Measurements from ENCODE around the gene GALNS. TPM values are rescaled to one million over a fixed set of nuclear protein-coding genes. Genes with fewer than 3 reads are reported as not detected.

The GALNS gene
- total RNA-seq, 8 experiments from 2014 or later = 4.9 to 45.6 (median 17.4) TPM

DNA sequence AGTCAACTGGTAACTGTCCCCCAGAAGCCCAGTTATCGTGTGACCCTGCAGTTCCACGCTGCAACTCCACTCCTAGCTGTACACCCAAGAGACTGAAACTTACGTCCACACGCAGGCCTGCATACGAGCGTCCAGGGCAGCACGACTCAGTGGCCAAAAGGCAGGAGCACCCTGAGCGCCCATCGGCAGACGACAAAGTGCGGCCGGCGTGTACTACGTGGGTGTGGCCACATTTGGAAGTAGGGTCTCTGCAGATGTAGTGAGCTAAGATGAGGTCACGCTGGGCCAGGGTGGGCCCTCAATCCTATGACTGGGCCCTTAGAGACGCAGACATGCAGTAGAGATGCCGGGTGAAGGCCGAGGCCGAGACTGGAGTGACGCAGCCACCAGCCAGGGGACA, 13.5 kb downstream of the GALNS start:
- Histone ChIP-seq H3K4me3 (no peak overlapping the region), H3K4me1 (replicated peaks in 1 of 2) (peaks cover 0 to 6% of the 10 kb centered on the region in 2 donors), H3K27ac (no peak overlapping the region)
- in situ Hi-C loops (cut with MboI; ENCODE audit: low pct_unique_long_range_greater_than_20kb in 2 of 9, low sequenced_read_pairs in 9 of 9, unreplicated experiment in 9 of 9) = no loop called here
- 73 to 100% (median 100%) methylated on average over 1 to 6 of the region's 20 CpGs; no CpG with 5 or more reads in 5 of the 10 experiments for WGBS, 10 experiments
- ATAC-seq (replicated peaks in 6 of 8) = no peak

DNA sequence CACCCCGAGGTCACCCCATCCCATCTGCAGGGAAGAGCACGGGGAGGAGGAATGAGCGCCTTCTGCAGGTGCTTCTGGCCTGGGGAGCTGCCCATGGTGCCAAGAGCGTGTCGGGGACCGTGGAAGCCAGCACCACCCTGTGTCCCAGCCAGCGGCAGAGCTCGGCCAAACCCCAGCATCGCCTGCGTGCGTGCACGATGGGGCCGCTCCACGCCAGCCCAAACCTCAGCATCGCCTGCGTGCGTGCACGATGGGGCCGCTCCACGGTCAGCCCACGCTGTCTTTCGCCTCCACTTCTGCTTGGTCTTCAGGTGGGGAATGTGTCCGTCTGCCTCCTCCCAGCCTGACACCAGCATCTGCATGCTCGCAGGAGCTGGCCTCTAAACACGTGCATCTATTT, 13.9 kb downstream of the GALNS start:
- peaks cover 0 to 6% of the 10 kb centered on the region in 2 donors for H3K4me1 ChIP-seq (replicated peaks in 1 of 2)
- H3K27ac ChIP-seq = no peak overlapping the region
- no peak for ATAC-seq (replicated peaks in 6 of 8)
- 80 to 100% (median 95%) methylated on average over 1 to 6 of the region's 25 CpGs; no CpG with 5 or more reads in 4 of the 10 experiments for WGBS, 10 experiments
- H3K4me3 ChIP-seq = no peak overlapping the region
- in situ Hi-C loops (cut with MboI; ENCODE audit: low pct_unique_long_range_greater_than_20kb in 2 of 9, low sequenced_read_pairs in 9 of 9, unreplicated experiment in 9 of 9) = no loop called here

DNA sequence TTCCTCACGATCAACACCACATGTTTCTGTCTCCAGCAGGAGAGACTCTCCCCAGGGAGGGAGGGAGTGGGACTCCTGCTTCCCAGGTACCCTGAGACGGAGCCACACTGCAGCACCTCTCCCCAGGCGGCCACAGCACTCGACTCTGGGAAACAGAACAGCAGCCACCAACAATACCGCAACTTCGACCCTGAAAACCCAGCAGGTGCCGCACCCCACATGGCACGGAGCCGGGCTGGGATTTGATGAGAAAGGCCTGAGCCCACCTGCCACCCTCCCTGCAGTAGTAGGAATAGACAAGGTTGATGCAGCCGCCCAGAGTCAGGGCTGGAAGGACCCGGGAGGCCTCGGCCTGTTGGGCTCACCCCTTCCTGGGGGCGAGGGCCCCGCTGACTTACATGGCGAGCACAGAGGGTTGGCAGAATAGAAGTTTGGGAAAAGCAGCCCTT, 14.4 kb downstream of the GALNS start:
- Histone ChIP-seq H3K4me3 (no peak overlapping the region), H3K27ac (no peak overlapping the region), H3K4me1 (replicated peaks in 1 of 2) (peaks cover 0 to 6% of the 10 kb centered on the region in 2 donors)
- ATAC-seq (replicated peaks in 6 of 8) = no peak
- 75 to 100% (median 92%) methylated on average over 1 to 8 of the region's 15 CpGs; no CpG with 5 or more reads in 5 of the 10 experiments for WGBS, 10 experiments
- in situ Hi-C loops (cut with MboI; ENCODE audit: low pct_unique_long_range_greater_than_20kb in 2 of 9, low sequenced_read_pairs in 9 of 9, unreplicated experiment in 9 of 9) = no loop called here

DNA sequence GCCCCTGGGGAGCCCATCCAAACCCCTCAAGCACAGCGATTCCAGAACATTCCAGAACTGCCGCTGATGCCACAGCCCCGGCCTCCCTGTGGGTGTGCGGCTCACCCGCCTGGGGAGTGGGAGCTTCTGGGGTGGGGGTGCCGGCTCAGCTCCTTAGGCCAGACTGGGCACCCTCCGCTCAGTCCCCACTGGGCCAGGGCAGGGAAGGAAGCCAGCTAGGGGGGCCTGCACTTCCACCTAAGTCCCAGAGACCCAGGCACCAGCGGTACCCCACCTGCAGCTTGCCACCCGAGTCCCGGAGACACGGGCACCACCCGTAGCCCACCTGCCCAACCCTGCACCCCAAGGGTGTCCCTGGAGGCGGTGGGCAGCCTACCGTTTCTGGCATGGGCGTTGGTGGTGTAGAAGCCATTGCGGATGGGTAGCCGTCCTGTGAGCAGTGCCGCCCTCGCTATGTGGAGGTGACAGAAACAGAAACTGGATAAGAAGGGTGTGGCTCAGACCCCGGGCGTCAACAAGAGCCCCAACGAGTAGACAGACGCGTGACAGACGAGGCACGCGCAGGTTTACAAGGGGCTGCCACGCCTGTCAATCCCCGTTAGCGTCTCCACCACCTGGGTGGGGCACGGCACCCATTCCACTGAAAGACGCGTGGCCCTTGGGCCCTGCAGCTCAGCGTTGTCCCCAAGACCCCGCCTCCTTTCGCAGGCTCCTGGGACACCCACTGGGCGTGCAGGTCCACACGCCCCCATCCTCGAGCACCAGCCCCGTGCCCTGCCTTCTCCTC, 15.0 kb downstream of the GALNS start:
- Histone ChIP-seq H3K4me1 (replicated peaks in 1 of 2) (peaks cover 0 to 6% of the 10 kb centered on the region in 2 donors), H3K4me3 (no peak overlapping the region), H3K27ac (no peak overlapping the region)
- in situ Hi-C loops (cut with MboI; ENCODE audit: low pct_unique_long_range_greater_than_20kb in 2 of 9, low sequenced_read_pairs in 9 of 9, unreplicated experiment in 9 of 9) = no loop called here
- ATAC-seq (replicated peaks in 6 of 8) = no peak
- WGBS, 10 experiments = 89 to 95% (median 90%) methylated on average over 2 to 15 of the region's 40 CpGs; no CpG with 5 or more reads in 7 of the 10 experiments

DNA sequence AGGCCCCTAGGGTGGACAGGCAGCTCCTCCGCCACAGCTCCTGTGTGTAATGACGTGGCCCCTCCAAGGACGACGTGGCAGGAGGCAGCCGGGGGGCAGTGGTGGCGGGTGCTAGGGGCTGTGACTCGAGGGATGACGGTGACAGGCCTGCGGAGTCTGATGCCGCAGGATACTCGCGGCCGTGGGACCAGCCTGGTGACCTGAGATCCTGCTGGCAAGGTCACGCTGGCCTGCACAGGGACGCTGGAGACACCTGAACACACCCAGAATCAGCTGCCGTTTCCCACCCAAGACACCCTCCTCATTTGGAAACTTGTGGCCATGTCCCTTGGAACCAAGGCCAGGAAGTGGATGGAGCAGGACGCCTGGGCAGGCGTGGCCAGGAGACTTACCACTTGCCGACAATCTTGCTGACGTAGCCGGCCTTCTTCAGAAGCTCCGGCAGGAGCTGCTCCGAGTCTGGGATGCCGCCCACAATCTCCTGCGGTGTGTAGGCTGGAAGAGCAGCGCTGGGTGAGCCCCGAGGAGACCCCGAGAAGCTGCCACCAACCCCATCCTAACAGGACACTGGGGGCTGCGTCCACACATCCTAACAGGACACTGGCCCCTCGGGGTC, 16.0 kb downstream of the GALNS start:
- H3K4me1 ChIP-seq (replicated peaks in 1 of 2) = peaks cover 0 to 6% of the 10 kb centered on the region in 2 donors
- no peak for ATAC-seq (replicated peaks in 6 of 8)
- H3K4me3 ChIP-seq = no peak overlapping the region
- no peak overlapping the region for H3K27ac ChIP-seq
- 76 to 100% (median 90%) methylated on average over 1 to 5 of the region's 30 CpGs; no CpG with 5 or more reads in 6 of the 10 experiments for WGBS, 10 experiments
- in situ Hi-C loops (cut with MboI; ENCODE audit: low pct_unique_long_range_greater_than_20kb in 2 of 9, low sequenced_read_pairs in 9 of 9, unreplicated experiment in 9 of 9) = no loop called here

DNA sequence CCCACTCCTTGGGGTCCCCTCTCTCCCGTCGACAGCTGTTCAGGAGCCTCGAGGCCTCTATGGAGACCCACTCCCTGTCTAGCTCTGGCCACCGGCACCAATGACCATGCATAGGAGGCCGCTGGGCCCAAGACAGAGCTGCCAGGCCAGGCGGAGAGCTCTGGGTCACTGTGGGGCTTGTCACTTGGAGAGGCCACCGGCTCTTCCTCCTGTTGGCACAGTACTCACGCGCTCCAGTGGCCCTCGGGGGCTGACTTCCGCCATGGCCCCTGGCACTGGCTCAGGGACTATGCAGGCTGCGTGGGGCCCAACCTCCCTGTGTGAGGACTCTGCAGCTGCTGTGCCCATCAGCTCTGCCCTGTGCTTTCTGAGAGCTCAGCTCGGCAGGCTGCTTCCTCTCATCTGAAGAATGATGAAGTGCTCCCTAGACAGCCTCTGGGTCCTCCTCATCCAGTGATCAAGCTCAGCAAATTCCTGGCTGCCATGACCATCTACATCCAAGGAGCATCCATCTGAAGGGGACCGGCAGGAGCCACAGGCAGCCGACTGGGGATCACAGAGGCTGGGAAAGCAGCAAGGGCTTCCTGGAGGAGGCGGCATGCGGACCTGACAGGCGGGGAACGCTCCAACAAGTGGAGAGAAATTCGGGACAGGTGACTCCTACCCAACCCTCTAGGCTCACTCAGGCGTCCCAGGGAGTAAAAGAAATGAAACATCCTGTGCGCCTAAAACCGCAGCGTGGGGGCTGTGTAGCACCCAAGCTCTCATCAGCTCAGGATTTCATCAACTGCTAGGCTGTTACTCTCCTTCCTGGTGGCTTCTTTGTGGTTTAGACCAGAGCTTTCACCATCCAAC, 16.8 kb downstream of the GALNS start:
- 90 to 100% (median 93%) methylated on average over 1 to 19 of the region's 24 CpGs; no CpG with 5 or more reads in 4 of the 10 experiments for WGBS, 10 experiments
- no peak overlapping the region for H3K27ac ChIP-seq
- in situ Hi-C loops (cut with MboI; ENCODE audit: low pct_unique_long_range_greater_than_20kb in 2 of 9, low sequenced_read_pairs in 9 of 9, unreplicated experiment in 9 of 9) = no loop called here
- no peak overlapping the region for H3K4me3 ChIP-seq
- no peak for ATAC-seq (replicated peaks in 6 of 8)
- peaks cover 0 to 6% of the 10 kb centered on the region in 2 donors for H3K4me1 ChIP-seq (replicated peaks in 1 of 2)

DNA sequence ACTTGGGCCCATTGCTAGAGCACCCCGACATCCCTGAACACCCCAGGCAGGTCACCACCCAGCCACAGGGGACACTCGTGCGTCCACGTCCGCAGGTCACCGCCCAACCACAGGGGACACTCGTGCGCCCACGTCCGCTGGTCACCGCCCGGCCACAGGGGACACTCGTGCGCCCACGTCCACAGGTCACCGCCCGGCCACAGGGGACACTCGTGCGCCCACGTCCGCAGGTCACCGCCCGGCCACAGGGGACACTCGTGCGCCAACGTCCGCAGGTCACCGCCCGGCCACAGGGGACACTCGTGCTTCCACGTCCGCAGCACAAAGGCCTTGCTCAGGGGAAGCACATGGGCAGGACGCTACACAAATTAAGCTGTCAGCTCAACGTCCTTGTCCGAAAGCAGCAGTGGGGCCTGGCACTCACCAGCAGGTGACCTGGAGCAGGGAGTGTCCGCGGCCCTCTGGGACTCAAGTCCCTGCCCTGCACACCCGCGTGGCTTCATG, 17.7 kb downstream of the GALNS start:
- 87 to 100% (median 98%) methylated on average over 2 to 6 of the region's 39 CpGs; no CpG with 5 or more reads in 6 of the 10 experiments for WGBS, 10 experiments
- ATAC-seq (replicated peaks in 6 of 8) = no peak
- Histone ChIP-seq H3K27ac (no peak overlapping the region), H3K4me1 (replicated peaks in 1 of 2) (no peaks in the 10 kb centered on the region), H3K4me3 (no peak overlapping the region)
- in situ Hi-C loops (cut with MboI; ENCODE audit: low pct_unique_long_range_greater_than_20kb in 2 of 9, low sequenced_read_pairs in 9 of 9, unreplicated experiment in 9 of 9) = no loop called here

DNA sequence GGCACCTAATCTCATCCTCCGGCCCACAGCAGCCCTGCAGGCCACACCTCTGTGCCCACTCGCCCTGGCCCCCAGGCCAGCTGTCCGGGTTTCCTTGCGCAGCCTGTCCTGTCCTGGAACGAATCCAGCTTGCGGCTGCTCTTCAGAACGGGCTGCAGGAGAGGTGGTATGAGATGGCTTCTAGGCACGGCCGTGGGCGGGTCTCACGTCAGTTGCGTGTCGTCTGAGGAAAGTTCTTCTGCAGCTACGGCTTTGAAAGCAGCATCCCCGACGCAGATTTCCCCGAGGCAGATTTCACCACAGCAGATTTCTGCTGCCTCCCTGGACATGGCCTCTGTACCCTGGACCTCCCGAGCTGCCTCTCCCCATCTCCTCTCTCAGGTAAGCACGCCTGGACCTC, 18.2 kb downstream of the GALNS start:
- Histone ChIP-seq H3K27ac (no peak overlapping the region), H3K4me3 (no peak overlapping the region), H3K4me1 (replicated peaks in 1 of 2) (no peaks in the 10 kb centered on the region)
- ATAC-seq (replicated peaks in 6 of 8) = no peak
- 60 to 100% (median 80%) methylated on average over 1 to 2 of the region's 19 CpGs; no CpG with 5 or more reads in 5 of the 10 experiments for WGBS, 10 experiments
- in situ Hi-C loops (cut with MboI; ENCODE audit: low pct_unique_long_range_greater_than_20kb in 2 of 9, low sequenced_read_pairs in 9 of 9, unreplicated experiment in 9 of 9) = no loop called here

DNA sequence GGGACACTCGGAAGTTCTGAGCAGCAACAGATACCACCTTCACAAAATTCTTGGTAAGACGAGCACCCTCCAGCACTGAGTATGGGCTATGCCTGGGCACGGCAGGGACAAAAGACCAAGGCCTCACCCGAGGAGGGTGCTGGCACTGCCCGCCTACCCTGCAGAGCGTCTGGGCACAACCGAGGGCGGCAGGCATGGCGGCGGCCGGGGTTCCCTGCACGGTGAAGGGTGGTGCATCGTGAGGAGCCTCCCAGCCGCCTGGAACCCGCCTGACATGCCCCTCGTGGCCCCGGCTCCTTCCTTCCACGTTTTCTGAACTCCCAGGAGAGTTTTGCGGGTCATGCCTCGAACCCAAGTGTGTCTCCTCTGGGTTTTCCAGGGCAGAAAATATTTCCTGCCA, 18.9 kb downstream of the GALNS start:
- in situ Hi-C loops (cut with MboI; ENCODE audit: low pct_unique_long_range_greater_than_20kb in 2 of 9, low sequenced_read_pairs in 9 of 9, unreplicated experiment in 9 of 9) = no loop called here
- Histone ChIP-seq H3K27ac (no peak overlapping the region), H3K4me3 (no peak overlapping the region), H3K4me1 (replicated peaks in 1 of 2) (no peaks in the 10 kb centered on the region)
- WGBS, 10 experiments = 80 to 100% (median 93%) methylated on average over 1 to 8 of the region's 20 CpGs; no CpG with 5 or more reads in 6 of the 10 experiments
- no peak for ATAC-seq (replicated peaks in 6 of 8)

DNA sequence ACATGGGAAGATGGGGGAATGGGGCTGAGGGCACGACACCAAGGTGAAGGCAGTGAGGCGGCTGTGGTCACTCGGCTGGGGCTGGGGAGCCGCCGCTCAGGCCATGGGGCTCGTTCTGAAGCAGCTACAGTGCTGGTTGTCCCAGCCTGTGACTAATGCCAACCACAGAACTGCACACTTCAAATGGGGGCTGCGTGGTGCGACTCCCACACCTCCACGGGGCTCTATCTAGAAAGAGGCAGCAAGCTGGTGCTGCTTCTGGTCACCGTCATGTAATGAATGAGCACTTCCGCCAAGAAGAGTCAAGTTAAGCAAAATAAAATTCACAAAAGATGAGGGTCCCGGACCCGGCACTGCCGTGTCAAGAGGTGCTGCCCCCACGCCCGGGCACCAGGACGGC, 20.0 kb downstream of the GALNS start:
- Histone ChIP-seq H3K4me3 (no peak overlapping the region), H3K4me1 (replicated peaks in 1 of 2) (no peaks in the 10 kb centered on the region), H3K27ac (no peak overlapping the region)
- 100% methylated on average over 1 of the region's 17 CpGs; no CpG with 5 or more reads in 9 of the 10 experiments for WGBS, 10 experiments
- no peak for ATAC-seq (replicated peaks in 6 of 8)
- in situ Hi-C loops (cut with MboI; ENCODE audit: low pct_unique_long_range_greater_than_20kb in 2 of 9, low sequenced_read_pairs in 9 of 9, unreplicated experiment in 9 of 9) = no loop called here

DNA sequence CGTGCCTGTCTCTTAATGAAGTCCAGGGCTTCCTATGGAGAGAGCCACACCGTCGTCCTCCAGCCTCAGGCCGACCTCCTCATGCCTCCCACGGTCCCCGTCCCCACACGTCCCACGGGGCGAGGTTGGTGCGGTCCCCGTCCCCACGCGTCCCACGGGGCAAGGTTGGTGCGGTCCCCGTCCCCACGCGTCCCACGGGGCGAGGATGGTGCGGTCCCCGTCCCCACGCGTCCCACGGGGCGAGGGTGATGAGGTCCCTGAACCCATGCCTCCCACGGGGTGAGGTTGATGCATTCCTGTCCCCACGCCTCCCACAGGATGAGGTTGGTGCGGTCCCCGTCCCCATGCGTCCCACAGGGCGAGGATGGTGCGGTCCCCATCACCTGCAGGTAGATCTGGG, 20.9 kb downstream of the GALNS start:
- in situ Hi-C loops (cut with MboI; ENCODE audit: low pct_unique_long_range_greater_than_20kb in 2 of 9, low sequenced_read_pairs in 9 of 9, unreplicated experiment in 9 of 9) = no loop called here
- WGBS, 10 experiments = no CpG with 5 or more reads among the region's 33 CpGs
- ATAC-seq (replicated peaks in 6 of 8) = no peak
- Histone ChIP-seq H3K4me3 (no peak overlapping the region), H3K27ac (no peak overlapping the region), H3K4me1 (replicated peaks in 1 of 2) (no peaks in the 10 kb centered on the region)

DNA sequence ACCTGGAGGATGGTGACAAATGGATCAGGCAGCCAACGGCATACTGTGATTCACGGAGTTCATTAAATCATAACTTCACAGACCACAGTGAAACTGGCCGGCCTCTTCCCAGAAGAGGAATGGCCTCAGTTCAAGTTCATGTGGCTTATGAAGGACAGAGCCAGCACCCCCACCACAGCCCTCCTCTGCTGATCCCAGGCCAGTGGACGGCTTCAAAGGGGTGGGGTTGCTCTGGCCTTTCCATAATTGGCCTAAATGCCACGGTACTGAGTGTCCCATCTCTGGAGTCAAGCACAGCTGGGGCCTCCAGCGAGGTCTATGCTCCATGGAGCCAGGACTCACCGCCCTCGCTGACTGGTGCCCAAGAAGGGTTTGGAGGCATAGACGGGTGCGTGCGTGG, 21.4 kb downstream of the GALNS start:
- Histone ChIP-seq H3K4me3 (no peak overlapping the region), H3K4me1 (replicated peaks in 1 of 2) (no peaks in the 10 kb centered on the region), H3K27ac (no peak overlapping the region)
- in situ Hi-C loops (cut with MboI; ENCODE audit: low pct_unique_long_range_greater_than_20kb in 2 of 9, low sequenced_read_pairs in 9 of 9, unreplicated experiment in 9 of 9) = no loop called here
- WGBS, 10 experiments = 80% methylated on average over 1 of the region's 11 CpGs; no CpG with 5 or more reads in 8 of the 10 experiments
- peak in 2 of 8 experiments; percentile 46 to 47 for ATAC-seq (replicated peaks in 6 of 8)

DNA sequence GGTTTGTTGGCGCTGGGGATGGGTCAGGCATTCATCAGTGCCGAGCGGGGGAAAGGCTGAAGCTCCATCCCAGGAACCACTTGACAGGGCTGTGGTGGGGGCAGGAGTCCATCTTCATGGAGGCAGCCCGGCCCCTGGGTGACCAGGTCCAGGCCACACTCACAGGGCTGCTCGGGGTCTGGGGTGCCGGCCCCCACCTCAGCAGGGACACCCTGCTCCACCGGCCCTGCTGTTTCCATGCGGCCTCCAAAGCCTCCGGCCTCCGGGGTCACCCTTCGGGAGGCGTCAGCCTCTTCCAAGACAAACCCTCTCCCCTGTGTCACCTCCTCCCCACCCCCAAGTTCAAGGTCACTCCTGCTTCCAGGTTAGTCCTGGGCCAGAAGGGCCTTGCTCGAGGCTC, 22.1 kb downstream of the GALNS start:
- ATAC-seq (replicated peaks in 6 of 8) = no peak
- in situ Hi-C loops (cut with MboI; ENCODE audit: low pct_unique_long_range_greater_than_20kb in 2 of 9, low sequenced_read_pairs in 9 of 9, unreplicated experiment in 9 of 9) = no loop called here
- 60 to 95% (median 86%) methylated on average over 1 to 9 of the region's 13 CpGs; no CpG with 5 or more reads in 7 of the 10 experiments for WGBS, 10 experiments
- Histone ChIP-seq H3K4me3 (no peak overlapping the region), H3K4me1 (replicated peaks in 1 of 2) (no peaks in the 10 kb centered on the region), H3K27ac (no peak overlapping the region)

Measured in motor neuron (in vitro differentiated cells).